Stimulated activated naive CD8-positive, alpha-beta T cell treated with anti-CD3 and anti-CD28 coated beads, Interleukin-15, Interleukin-2, amounts not matched to agents 100 U/mL and 50 U/mL, for 24 hours (primary cell): ENCODE results near the gene TNNT1.
"Not testable (repeated sequence)": the region's sequence is repeated elsewhere in the genome, so short reads cannot be mapped to it uniquely, and the experiment has no call there.

Source experiments
- ATAC-seq: fragments of 150-1000 bp; cut with Tn5 transposase; one replicate; pipeline ENCODE4 v1.10.0; 2021
- DNase-seq: peaks from one replicate; pipeline ENCODE4 v3.0.0; 2021

Gene TNNT1

DNA sequence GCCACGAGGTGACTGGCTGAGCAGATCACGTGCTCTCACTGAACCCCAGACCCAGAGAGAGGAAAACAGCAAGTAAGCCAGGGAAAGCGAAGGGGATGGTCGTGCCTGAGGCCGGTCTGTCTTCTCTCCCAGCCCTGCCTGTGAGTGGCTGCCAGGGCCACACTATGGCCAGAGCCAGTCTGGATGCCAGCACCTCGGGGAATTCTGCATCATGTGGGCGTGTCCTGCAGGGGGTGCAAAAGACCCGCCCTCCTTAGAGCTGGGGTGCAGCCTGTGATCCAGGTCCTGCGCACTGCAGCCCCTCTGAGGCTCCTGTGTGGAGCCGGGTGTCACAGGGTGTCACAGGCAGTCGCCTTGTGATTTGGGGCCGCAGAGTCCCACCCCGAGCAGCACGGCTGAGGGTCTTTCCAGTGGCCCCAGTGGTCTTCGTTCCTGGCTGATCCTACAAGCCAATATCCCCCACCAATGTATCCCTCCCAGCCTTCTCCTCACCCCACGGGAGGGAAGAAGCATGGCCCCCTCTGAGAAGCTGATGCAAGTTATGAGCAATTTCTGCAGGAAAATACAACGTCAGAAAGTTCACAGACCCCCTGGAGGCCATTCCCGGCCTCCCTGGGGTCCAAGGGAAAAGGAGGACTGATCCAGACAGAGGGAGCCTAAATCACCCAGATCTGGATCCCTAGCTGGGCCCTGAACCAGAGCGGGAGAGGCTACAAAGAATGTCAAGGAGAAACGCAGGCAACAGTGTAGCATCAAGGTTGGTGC lies 39.3 kb downstream of the TNNT1 start:
- ATAC-seq (no peak), DNase-seq (no peak)

DNA sequence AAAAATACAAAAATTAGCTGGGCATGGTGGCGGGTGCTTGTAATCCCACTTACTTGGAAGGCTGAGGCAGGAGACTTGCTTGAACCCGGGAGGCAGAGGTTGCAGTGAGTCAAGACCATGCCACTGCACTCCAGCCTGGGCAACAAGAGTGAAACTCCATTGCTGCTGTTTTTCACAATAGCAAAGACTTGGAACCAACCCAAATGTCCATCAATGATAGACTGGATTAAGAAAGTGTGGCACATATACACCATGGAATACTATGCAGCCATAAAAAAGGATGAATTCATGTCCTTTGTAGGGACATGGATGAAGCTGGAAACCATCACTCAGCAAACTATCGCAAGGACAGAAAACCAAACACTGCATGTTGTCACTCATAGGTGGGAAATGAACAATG lies 41.8 kb downstream of the TNNT1 start:
- not testable (repeated sequence) for ATAC-seq, DNase-seq

DNA sequence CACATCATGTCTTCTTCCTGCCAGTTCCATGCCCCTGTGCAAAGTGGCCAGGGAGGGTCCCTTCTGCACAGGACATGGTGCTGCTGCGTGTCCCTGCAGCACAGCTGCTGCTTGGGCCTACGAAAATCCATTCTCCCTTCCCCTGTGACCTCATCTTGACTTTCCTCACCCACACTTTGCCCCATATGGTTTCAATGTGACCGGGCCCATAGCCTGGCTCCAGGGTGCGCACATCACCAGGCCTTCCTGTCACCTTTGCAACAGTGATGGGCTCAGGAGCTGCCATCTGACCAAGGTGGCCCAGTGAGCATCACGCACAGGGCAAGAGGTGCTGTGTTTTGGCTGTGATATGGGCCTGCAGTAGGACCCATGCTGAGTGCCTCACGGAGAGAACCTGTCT lies 42.4 kb downstream of the TNNT1 start:
- DNase-seq, result no peak
- ATAC-seq, result no peak

DNA sequence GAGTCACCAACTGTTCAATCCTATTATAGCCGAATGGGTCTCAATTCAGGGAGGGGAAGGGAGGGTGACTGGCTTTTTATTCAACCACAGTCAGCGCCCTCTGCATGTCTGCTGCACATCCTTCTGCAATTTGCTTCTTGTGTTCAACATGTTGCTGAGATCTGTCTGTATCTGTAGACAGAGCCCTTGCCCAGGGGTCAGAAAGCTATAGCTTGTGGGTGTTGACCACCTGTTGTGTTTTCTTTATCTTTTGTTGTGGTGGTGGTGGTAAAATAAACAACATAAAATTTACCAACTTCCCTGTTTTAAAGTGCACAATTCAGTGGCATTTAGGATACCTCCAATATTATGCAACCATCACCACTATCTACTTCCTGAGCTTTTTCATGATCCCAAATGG lies 43.8 kb downstream of the TNNT1 start:
- no peak for DNase-seq

DNA sequence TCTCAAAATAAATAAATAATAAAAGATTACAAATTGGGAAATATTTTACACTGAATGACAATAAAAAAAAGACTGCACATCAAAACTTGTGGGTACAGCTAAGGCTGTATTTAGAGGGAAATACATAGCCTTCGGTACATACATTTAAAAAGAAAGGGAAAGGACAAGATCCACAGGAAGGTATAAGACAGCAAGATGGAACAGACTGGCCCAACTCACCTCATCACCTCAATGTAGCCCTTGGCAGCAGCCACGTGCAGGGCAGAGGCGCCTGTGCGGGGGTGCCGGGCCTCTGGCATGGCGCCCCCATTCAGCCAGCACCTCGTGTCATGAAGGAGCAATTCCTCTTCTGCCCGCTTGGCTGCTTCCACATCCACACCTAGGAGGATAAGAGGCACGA lies 45.8 kb downstream of the TNNT1 start:
- ATAC-seq (no peak), DNase-seq (no peak)

More for the DNA sequence above, 43.8 kb downstream of the TNNT1 start:
- no peak for ATAC-seq

DNA sequence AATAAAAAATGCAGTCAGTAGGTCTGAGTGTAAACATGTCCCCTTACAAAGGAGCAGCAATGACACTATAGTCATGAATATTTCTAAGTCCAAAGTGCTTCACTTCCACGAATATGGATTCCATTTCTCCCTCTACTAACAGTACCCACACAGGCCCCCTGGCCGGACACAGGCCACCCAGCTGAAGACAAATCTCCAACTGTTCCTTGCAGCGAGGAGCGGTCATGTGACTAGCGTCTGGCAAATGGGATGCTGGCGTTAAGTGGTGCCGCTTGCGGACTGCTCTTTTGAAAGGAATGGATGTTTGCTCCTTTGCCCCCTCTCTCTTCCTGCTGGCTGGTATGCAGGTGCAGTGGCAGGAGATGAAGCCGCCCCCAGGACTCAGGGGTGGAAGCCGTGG lies 47.7 kb downstream of the TNNT1 start:
- no peak for ATAC-seq

DNA sequence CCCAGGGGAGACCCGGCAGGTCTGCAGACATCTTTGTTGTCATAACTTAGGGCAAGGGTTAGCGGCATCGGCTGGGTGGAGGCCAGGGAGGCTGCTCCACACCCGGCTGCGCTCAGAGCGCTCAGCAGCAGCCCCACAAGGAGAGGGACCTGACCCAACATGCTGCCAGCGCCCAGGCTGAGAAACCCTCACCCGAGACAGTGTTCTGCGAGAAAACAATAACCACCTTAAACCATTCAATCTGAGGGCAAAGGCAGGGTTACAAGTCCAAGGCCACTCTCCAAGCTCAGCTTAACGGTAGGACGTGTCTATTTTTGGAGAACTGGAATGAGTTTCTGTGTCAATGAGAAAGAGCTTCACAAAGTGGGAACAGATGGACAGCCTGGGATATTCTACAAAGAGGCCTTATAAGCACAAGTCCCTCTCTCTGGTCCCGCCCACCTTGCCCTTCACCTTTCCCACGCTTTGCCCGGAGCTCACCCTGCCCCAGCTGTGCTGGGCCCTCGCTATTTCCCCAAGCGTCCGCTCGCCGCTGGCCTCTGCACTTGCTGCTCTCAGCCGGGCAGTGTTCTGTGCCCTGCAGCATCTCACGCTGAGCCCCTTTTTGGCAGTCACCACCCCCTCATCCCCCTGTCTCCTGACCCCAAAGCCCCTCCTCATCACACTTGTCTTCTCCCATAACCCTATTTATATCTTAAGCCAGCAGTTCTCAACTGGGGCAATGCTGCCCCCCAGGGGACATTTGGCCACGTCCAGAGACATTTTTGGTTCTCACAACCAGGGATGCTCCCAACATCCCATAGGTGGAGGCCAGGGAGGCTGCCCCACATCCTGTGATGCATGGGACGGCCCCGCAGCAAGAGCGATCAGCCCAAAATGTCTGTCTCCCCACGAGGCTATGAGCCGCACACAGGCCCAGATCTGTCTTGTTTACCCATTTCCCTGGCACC lies 49.2 kb downstream of the TNNT1 start:
- ATAC-seq (no peak), DNase-seq (no peak)

More for the DNA sequence above, 47.7 kb downstream of the TNNT1 start:
- DNase-seq, result no peak

DNA sequence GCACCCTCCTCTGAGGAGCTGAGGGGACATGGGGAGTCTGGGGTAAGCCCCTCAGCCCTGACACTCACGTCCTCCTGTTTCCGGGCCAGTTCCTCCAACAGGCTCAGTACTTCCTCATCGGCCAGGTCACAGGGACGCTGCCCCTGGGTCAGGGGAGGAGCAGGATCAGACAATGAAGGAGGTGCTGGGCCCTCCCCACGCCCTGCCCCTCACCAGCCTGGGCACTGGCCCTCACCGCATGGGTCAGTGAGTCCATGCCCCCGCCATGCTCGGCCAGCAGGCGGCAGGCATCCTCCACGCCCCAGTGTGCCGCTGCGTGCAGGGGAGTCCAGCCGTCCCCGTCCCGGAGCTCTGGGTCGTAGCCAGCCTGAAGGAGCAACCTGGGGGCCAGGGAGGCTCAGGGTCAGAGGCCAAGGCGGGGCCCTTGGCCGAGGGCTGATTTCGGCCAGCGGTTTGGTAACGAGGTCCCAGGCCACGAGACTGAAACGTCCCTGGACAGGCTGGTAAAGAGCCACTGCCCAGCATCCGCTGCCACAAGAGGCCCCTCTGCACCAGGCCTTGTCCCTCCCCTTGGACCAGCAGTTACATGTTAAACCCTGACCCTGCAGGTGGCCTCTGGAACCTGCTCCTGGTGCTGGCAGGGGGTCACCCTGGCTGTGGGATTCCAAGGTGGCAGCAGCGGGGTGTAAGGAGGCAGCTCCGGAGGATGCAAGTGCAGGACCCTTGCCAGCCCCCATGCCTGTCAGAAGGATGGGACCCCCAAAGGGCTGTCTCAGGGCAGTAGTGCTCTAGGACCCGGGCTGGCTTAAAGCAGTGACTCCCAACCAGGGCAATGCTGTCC lies 50.1 kb downstream of the TNNT1 start:
- ATAC-seq (no peak), DNase-seq (no peak)

DNA sequence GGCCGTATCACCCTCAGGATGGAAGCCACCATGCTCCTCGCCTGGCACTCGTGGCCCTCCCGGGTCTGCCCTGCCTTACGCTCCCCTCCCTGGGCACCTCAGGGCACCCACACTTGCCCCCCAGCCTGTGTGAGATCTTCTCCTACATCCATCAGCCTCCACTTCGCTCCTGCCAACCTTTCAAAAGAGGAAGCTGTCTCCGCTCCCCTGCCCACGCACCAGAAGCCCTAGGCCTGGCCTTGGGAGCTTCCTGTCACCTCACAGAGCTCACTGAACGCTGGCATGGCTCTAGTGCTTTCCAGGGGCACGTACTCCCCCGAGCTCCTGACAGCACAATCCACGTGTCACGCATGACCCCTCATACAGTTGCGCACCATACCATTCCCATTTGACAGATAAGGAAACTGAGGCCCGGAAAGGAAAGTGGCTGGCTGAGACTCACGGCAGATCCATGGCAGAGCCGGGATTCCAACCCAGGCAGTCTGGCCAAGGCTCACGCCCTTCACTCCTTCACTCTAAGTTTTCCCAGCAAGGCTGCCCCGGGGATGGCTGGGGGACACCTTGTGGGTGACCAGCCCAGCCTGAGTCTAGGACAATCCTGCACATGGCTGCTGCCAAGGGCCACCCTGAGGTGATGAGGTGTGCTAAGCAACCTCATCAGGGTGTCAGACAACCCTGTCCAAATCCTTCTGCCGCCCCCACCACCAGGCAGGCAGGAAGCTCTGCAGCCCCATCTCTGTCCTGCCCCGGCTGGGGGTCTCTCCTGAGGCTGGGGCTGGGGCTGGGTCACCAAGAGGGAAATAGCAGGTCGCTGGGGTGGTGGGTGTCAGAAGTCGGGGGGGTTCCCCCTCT lies 50.9 kb downstream of the TNNT1 start:
- DNase-seq (no peak), ATAC-seq (no peak)

DNA sequence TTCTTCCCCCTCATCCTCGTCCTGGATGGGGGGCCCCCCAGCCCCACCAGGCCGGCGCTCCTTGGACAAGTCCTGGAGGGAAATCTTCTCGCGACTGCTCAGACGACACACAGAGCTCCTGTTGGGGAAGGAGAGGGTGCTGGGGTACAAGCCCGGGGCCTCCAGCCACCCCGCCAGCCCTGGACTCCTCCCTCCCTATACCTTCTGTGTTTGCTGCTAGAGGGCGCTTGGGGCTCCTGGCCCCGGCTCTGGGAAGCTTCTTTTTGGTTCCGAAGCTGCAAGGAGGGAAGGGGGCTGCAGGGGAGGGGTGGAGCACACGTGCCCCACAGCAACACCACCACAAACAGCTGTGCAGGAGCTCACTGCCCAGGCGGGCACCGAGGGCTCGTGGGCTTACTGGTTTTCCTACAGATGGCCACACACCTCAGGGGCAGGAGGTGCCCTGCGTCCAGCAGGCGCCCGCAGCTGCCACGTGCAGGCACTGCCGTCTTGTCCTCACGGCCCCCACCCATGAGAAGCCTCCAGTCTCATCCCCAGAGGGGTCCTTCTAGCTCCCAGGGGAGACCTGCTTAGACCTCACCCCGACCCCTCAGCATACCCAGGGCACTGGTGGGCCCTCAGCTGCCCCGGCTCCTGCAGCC lies 52.8 kb downstream of the TNNT1 start:
- ATAC-seq (peak; percentile 20), DNase-seq (no peak)

DNA sequence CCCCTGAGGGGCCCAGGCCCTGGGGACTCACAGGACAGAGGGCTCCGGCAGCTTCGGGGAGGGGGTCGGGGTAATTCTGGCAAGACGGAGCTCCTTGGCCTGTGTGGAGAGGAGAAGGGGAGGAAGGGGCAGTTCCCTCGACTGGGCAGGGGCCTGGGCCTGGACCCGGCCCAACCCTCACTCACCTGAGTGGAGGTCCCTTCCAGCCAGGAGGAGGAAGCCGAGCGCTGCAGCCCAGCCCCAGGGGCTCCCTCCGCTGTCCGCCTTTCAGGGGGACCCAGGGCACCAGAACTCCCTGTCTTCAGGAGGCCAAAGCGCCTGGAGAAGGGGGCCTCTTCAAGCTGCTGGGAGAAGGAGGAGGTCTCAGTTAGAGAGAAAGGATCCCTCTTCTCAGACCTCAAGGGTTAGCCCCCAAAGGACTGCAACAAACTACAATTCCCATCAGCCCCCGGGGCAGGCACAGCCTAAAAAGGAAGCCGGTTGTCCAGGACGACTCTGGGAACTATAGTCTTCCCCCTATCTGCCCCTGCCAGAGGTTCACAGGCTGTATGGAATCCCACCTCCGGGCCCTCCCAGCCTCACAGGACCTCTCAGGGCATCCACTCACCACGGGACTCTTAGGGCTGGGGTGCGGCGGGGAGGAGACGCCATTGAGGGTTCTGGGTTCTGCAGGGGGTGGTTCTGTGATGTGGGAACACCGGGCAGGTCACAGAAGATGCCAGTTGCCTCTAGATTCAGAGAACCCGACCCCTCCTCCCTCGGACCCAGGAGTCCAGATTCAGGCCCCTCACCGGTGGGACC lies 53.5 kb downstream of the TNNT1 start:
- DNase-seq, result no peak
- no peak for ATAC-seq

DNA sequence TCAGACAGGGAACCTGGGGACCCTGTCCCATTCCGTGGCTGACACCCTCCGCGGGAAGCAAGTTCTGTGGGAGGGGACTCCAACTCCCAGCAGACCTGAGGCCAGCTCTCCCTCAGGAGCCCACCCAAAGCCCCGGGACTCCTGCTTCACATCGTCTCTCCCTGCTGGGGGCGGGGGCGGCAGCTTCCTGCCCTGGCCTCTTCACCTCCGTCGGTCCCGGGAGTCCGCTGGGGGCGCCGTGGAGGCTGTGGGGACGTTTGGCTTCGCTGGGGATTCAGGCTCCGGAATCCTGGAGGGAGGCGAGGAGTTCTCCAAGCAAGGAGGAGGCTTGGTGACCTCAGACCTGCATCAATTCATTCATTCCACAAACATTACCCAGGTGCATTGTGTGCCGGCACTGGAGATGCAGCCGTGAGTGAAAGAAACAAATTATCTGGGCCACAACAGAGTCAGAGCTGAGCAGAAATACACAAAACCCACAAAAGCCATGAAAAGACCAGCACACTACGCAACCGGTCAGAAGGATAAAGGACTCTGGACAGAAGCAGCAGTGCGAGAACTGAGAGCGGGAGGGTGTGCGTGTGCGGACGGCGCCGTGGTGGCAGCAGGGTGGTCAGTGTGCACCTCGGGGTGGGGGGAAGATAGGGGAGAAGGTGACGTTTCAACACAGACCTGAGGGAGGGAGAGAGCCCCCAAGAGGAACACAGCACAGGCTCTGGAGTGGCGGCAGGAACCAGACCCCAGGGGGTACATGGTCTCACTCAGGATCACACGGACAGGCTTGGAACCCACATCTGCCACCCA lies 54.3 kb downstream of the TNNT1 start:
- DNase-seq, result no peak
- ATAC-seq, result no peak

DNA sequence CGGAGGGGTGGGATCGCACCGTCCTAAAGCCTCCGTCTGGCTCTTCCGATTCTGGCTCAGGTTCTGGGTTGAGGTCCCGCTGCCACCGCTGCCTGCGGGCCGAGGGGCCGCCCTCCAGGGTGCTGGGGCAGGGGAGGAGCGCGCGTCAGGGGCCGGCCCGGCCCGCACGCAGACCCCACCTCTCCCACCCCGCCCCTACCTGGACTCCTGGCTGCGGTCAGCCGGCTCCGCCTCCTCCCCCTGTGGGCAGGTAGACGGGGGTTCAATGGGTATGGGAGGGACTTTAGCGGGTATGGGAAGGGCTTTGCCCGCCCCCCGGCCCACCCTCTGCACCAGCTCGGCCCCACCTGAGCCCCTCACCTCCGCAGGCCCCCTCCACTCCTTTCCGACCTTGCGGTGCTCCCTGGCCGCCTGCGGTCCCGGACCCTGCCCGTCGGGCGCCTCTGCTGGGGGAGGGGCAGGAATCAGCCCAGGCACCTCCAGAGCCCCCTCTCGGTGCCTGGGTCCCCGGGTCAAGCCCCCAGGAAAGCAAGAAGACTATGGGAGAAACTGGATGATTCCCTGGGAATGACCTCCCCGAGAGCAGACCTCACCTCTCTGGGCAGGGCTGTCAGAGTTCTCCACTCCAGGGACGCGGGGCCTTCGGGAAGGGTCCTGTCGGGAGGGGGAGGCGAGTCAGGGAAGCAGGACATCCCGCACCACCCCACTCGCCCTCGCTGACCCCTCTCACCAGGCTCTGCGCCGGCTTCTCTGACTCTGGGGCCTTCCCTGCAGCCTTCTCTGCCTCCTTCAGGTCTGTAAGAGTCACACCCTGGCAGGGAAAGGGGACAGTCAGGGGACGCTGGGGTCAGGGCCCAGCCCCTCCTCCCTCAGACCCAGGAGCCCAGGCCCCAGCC lies 56.3 kb downstream of the TNNT1 start:
- ATAC-seq (no peak), DNase-seq (no peak)

DNA sequence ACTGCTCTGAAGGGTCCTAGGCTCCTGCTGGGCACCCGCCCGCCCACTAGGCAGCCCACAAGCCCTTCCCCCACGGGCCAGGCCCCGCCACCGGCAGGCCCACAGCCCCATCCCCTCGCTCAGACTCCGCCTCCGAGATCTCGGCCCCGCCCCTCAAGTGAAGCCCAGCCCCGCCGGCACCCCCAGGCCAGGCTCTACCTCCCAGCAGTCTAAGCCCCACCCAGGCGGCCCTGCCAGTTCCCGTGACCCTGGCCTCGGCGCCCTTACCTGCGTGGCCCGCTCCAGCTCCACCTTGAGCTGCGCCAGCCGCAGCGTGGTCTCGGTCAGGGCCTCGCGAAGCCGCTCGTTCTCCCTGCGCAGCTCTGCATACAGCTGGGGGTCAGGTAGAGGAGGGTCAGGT lies 57.1 kb downstream of the TNNT1 start:
- DNase-seq (no peak), ATAC-seq (no peak)

DNA sequence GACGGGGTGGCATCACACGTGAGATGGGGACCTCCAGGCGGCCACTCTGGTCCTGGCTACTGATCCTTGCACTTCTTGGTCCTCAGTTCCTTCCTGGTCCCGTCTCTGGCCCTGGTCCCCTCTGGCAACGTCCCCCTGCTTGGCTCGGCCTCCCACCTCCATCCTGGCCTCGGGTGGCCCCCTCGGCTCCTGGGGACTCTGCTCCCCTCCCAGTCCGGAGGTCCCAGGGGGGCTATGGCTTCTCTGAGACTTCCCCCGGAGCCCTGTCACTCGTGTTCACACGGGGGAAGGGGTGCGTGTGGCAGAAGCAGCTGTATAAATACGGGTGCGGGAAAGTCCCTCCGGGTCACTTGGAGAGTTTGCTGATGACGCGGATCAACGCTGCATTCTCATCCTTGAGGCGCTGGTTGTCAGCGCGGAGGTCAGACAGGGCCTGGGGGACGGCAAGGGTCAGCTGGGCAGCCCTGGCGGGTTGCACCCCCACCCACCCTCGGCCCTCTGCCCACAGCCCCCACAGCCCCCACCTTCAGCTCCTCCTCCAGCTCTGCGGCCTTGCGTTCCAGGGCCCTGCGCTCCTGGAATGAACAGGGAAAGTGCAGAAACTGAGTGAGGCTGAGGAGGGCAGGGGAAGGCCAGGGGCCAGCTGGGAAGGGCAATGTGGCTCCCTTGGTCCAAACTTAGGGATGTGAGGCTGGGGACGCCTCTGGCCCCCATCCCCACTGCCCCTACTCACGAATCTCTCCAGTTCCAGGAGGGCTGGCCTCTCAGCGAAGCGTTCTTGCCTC lies 57.7 kb downstream of the TNNT1 start:
- ATAC-seq, result no peak
- no peak for DNase-seq

DNA sequence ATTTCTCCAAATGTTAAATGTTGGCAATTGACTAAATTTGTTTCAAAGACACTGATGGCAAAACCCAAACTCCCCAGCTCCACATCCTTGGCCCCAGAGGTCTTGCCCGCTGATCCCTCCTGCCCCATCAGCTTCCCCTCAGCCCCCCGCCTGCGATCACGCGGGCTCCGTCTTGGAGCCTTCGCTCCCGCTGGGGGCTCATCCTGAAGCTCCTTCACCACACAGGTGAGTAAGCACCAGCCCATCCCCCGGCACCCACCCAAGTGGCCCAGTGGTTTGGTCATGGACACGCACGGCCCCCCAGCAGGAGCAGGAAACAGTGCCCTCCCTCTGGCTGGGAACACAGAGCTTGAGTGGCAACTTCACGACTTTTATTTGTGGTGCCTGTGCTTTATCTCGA lies 58.4 kb downstream of the TNNT1 start:
- DNase-seq (no peak), ATAC-seq (no peak)

DNA sequence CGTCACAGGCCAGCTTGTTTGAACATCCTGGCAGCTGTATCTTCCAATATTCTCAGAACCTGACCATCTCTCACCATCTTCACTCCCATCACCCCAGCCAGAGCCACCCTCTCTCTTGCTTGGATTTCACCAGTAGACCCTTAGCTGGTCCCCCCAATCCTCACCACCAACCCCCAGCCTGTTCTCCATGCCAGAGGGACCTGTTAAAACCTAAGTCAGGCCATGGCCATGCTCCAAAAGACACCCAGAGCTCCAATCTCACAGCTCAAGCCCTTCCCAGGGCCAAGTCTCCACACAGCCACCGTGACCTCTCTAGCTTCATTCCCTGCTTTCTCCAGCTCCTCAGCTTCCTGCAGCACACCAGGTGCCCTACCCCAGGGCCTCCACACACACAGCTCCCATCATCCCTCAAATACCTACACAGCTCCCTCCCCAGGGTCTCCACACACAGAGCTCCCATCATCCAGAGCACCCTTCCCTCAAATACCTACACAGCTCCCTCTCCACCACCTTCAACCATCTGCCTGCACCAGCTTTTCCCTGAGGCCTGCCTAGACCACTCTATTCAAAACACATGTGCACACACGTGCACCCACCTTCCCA lies 59.6 kb downstream of the TNNT1 start:
- ATAC-seq (no peak), DNase-seq (no peak)
